Muscle of arm (tissue), 12 donors: ENCODE results near the gene TLE2. TPM values are rescaled to one million over a fixed set of nuclear protein-coding genes. Genes with fewer than 3 reads are reported as not detected.
"Not testable (repeated sequence)": the region's sequence is repeated elsewhere in the genome, so short reads cannot be mapped to it uniquely, and the experiment has no call there.

Experiments used
- DNase-seq: peaks from one replicate; pipeline ENCODE4 v3.0.0-alpha.2; 2013
- polyA plus RNA-seq, 12 donors: library from polyadenylated mRNA; unstranded; fragments of 120-200 nt; gene quantifications; one replicate each; pipeline ENCODE4 v1.2.1, GENCODE V29; 2013; ENCODE audit not compliant: insufficient read length in 12 of 12

TLE2 gene
- polyA plus RNA-seq, 12 donors: 20.0 to 107 (median 28.4) TPM; not detected in 1

- no peak for DNase-seq
These were observed 44.9 kb downstream of the TLE2 start for GRCh38 chr19:2984215-2984528.

- peak; percentile 69 for DNase-seq
These were observed 45.5 kb downstream of the TLE2 start for GRCh38 chr19:2983351-2984214.

GRCh38 chr19:2982983-2983350 lies 46.1 kb downstream of the TLE2 start:
- peak; percentile 90 for DNase-seq

GRCh38 chr19:2982561-2982960 lies 46.5 kb downstream of the TLE2 start:
- no peak for DNase-seq

GRCh38 chr19:2981898-2982297 lies 47.2 kb downstream of the TLE2 start:
- no peak for DNase-seq

GRCh38 chr19:2978772-2979171 lies 50.3 kb downstream of the TLE2 start:
- no peak for DNase-seq

GRCh38 chr19:2978166-2978767 lies 50.8 kb downstream of the TLE2 start:
- no peak for DNase-seq

- DNase-seq: no peak
These were observed 51.3 kb downstream of the TLE2 start for GRCh38 chr19:2977746-2978138.

GRCh38 chr19:2977001-2977745 lies 51.9 kb downstream of the TLE2 start, which contains the start of gene TLE6:
Gene TLE6 (plus strand): TSS chr19:2977564. CDS start chr19:2978234, 670 bp downstream.
- peak; percentile 93 for DNase-seq

GRCh38 chr19:2976609-2977000 lies 52.5 kb downstream of the TLE2 start:
- no peak for DNase-seq

GRCh38 chr19:2974342-2975041 lies 54.6 kb downstream of the TLE2 start:
- DNase-seq: no peak

GRCh38 chr19:2973229-2973628 lies 55.9 kb downstream of the TLE2 start:
- DNase-seq: no peak

- DNase-seq: no peak
These were observed 58.8 kb downstream of the TLE2 start for GRCh38 chr19:2970201-2970835.

GRCh38 chr19:2969104-2969504 lies 60.0 kb downstream of the TLE2 start:
- peak; percentile 83 for DNase-seq

GRCh38 chr19:2967972-2968371 lies 61.1 kb downstream of the TLE2 start:
- DNase-seq: no peak

GRCh38 chr19:2964874-2965273 lies 64.2 kb downstream of the TLE2 start:
- no peak for DNase-seq

GRCh38 chr19:2963631-2964030 lies 65.4 kb downstream of the TLE2 start:
- not testable (repeated sequence) for DNase-seq

- no peak for DNase-seq
These were observed 66.0 kb downstream of the TLE2 start for GRCh38 chr19:2963122-2963521.

- DNase-seq: peak; percentile 88
These were observed 66.9 kb downstream of the TLE2 start for GRCh38 chr19:2962018-2962670.

- no peak for DNase-seq
These were observed 69.0 kb downstream of the TLE2 start for GRCh38 chr19:2960120-2960519.

- no peak for DNase-seq
These were observed 71.9 kb downstream of the TLE2 start for GRCh38 chr19:2957160-2957559.
